Right renal cortex interstitium (tissue), 3 donors: Measurements from ENCODE around the gene SLC43A3. TPM values are rescaled to one million over a fixed set of nuclear protein-coding genes. Genes with fewer than 3 reads are reported as not detected.

ENCODE experiments used
- DNase-seq, 3 donors: peaks; one replicate each; pipeline ENCODE4 v3.0.0-alpha.2; 2013; ENCODE audit warnings: low read depth in 3 of 3, low spot score in 2 of 3
- polyA plus RNA-seq, 3 donors: library from polyadenylated mRNA; unstranded; fragments of 120-200 nt; gene quantifications; one replicate each; pipeline ENCODE4 v1.2.1, GENCODE V29; 2013; ENCODE audit not compliant: insufficient read length in 3 of 3

SLC43A3 gene
- 10 to 100 TPM; 19.3 to 25.6 (median 22.9) TPM for polyA plus RNA-seq

GRCh38 chr11:57426929-57427726 is at the start of gene SLC43A3:
TSS of gene SLC43A3 (minus strand) at chr11:57427121. CDS start at chr11:57426172, 949 bp downstream.
- no peak for DNase-seq

DNA sequence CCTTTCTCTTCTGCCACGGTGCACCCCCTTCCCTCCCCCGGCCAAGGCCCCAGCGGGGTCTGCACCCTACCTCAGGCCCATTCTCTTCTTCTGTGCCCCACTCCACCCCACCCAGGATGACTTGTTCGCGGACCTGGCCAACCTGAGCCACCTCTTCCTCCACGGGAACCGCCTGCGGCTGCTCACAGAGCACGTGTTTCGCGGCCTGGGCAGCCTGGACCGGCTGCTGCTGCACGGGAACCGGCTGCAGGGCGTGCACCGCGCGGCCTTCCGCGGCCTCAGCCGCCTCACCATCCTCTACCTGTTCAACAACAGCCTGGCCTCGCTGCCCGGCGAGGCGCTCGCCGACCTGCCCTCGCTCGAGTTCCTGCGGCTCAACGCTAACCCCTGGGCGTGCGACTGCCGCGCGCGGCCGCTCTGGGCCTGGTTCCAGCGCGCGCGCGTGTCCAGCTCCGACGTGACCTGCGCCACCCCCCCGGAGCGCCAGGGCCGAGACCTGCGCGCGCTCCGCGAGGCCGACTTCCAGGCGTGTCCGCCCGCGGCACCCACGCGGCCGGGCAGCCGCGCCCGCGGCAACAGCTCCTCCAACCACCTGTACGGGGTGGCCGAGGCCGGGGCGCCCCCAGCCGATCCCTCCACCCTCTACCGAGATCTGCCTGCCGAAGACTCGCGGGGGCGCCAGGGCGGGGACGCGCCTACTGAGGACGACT is 49.3 kb upstream of the SLC43A3 start:
- DNase-seq = no peak

- no peak for DNase-seq
These were observed 48.7 kb upstream of the SLC43A3 start for GRCh38 chr11:57475671-57476046.

DNA sequence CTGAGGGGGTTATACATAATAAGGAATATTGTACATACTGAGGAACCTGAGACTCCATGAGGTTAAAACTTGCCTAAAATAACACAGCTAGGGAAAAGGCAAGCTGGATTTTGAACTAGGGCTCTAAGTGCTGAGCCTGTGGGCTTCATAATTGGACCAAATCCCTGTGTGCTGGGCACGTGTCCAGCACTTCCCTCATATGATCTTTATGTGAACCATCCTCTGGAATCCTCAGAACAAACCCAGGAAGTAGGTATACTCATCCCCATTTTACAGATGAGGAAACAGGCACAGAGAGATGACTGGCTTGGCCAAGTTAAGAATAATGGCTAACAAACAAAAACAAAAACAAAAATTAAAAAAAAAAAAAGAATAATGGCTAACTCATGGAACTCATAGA is 48.3 kb upstream of the SLC43A3 start:
- DNase-seq = no peak

DNA sequence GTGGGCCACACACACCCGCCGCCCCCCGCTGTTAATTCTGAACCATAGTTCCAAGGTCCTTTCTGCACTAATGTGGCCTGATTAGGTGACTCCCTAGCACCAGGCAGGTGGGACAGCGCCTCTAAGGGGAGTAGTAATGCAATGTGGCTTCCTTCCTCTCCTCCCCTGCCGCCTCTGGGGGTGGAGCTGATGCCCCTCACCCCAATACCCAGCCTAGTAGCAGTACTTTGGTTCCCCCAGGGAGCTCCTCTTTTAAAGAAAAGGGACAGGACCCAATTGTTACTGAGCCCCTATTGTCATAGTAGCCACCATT is 47.8 kb upstream of the SLC43A3 start:
- DNase-seq = no peak

GRCh38 chr11:57474017-57474802 is 47.3 kb upstream of the SLC43A3 start:
- DNase-seq = no peak

GRCh38 chr11:57473285-57473841 is 46.4 kb upstream of the SLC43A3 start:
- DNase-seq = no peak

DNA sequence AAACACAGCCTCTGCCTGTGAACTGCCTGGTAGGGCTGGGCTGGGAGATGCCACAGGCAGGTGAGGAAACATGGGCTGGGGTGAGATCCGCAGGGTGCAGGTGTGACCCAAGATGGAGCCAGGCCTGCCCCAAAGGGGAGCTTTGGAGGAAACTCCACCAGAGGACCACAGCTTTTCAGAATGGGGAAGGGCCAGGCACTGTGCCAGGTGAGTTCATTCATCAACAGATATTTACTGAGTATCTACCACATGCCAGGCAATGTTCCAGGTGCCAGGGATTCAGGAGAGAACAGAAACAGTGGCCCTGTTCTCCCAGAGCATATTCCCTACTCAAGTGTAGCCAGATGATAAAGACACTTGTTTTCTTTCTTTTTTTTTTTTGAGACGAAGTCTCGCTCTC is 44.6 kb upstream of the SLC43A3 start:
- no peak for DNase-seq

DNA sequence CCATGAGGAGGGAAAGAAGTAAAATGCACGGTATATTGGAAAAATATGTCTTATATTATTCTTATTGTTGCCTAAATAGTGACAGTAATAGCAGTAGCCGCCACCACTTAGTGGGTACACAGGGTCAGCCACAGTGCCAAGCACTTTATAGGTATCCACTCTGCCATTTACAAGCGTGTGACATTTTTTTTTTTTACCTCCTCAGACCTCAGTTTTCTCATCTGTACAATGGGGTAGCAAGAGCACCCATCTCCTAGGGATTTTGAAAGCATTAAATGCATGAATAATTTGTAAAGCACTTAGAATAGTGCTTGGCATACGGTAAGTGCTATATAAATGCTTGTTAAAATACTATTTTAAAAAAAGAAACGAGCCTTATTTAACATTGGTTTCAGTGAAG is 42.3 kb upstream of the SLC43A3 start:
- no peak for DNase-seq

GRCh38 chr11:57468276-57468675 is 41.4 kb upstream of the SLC43A3 start:
- DNase-seq = no peak

- no peak for DNase-seq
These were observed 40.7 kb upstream of the SLC43A3 start for GRCh38 chr11:57467508-57468157.

GRCh38 chr11:57466680-57467079 is 39.8 kb upstream of the SLC43A3 start:
- no peak for DNase-seq

GRCh38 chr11:57464539-57465181 is 37.7 kb upstream of the SLC43A3 start:
- no peak for DNase-seq

- DNase-seq = no peak
These were observed 37.0 kb upstream of the SLC43A3 start for GRCh38 chr11:57463671-57464538.

- DNase-seq = no peak
These were observed 35.7 kb upstream of the SLC43A3 start for GRCh38 chr11:57462597-57462996.

DNA sequence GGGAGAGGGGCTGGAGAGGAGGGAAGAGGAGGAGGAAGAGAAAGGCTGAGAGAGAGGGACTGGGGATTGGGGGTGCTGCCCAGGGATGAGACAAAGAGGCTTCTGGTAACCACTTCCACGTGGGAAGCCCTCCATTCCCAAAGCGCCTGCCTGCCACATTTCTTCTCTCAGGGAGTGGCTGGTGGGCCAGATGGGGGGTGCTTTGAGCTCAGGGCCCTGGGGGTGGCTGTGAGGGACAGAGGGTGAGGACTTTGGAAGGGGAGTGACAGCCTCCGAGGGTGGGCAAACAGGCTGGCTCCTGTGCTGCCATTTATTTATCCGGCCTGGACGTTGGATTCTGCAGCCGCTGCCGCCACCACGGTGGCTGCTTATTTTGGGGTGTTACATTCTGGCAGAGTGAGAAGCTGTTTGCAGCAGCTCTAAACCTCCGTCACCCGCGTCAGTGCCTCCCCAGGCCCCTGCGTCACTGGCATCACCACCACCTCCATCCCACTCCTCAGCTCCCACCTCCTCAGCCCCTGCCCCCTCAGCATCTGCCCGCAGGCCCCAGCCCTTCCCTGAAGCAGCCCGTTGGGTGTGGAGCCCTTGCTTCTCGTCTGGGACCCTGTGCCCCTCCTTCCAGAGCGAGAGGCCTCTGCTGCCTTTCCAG is 35.0 kb upstream of the SLC43A3 start:
- DNase-seq = no peak

- no peak for DNase-seq
These were observed 34.1 kb upstream of the SLC43A3 start for GRCh38 chr11:57460758-57461749.
